Peyer's patch (tissue), 4 donors: ENCODE data around the gene MACROD2.

ENCODE experiments used
- POLR2A ChIP-seq, 2 donors: fragments of 450-650 bp; IDR thresholded peaks; one replicate each; pipeline ENCODE4 v1.5.1; 2017; ENCODE audit warnings: antibody characterized with exemption in 2 of 2, mild to moderate bottlenecking in 2 of 2, moderate library complexity in 2 of 2
- TF ChIP-seq, protein P1 (sequence below), 6 experiments: fragments of 450-650 bp in 4 of 6; fragments of 200-600 bp in 2 of 6; sonication (generic) in 1 of 6; IDR thresholded peaks; one replicate each; pipeline ENCODE4 v1.5.1; 2017 to 2019; ENCODE audit warnings: antibody characterized with exemption in 6 of 6, mild to moderate bottlenecking in 3 of 6, moderate library complexity in 1 of 6

DNA sequence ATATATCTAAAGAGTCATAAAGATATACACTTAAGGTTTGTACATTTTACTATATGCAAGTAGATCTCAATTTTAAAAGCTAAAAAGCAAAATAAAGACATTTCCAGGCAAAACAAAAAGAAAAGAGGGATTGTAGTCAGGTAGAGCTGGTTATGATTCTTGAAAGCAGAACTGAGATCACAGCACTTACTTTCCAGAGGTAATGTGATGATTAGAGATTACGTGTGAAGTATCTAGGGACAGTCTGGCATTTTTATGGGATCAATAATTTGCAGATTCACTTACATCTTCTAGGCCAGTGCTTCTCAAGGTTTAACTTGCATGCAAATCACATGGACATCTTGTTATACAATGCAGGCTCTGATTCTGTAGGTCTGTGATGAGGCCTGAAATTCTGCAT is 1982.4 kb downstream of the MACROD2 start:
- TF ChIP-seq POLR2A (IDR thresholded peaks at IDR 0.05), result no peak
- TF ChIP-seq, protein P1, sequence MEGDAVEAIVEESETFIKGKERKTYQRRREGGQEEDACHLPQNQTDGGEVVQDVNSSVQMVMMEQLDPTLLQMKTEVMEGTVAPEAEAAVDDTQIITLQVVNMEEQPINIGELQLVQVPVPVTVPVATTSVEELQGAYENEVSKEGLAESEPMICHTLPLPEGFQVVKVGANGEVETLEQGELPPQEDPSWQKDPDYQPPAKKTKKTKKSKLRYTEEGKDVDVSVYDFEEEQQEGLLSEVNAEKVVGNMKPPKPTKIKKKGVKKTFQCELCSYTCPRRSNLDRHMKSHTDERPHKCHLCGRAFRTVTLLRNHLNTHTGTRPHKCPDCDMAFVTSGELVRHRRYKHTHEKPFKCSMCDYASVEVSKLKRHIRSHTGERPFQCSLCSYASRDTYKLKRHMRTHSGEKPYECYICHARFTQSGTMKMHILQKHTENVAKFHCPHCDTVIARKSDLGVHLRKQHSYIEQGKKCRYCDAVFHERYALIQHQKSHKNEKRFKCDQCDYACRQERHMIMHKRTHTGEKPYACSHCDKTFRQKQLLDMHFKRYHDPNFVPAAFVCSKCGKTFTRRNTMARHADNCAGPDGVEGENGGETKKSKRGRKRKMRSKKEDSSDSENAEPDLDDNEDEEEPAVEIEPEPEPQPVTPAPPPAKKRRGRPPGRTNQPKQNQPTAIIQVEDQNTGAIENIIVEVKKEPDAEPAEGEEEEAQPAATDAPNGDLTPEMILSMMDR (IDR thresholded peaks at IDR 0.05), result no peak
